IPS-15b (cell line): Measurements from ENCODE around the gene TAF11.

Experiments
- H3K27me3 ChIP-seq: one replicate; pipeline ENCODE4 v1.6.1; 2013; ENCODE audit warnings: low read length; ENCODE audit not compliant: control insufficient read depth, insufficient read depth
- H3K36me3 ChIP-seq: one replicate; pipeline ENCODE4 v1.6.1; 2013; ENCODE audit warnings: low read length; ENCODE audit not compliant: control insufficient read depth, insufficient read depth
- H3K4me1 ChIP-seq: one replicate; pipeline ENCODE4 v1.6.1; 2013; ENCODE audit warnings: mild to moderate bottlenecking, low read length; ENCODE audit not compliant: control insufficient read depth, insufficient read depth
- H3K4me3 ChIP-seq: one replicate; pipeline ENCODE4 v1.5.1; 2013; ENCODE audit warnings: low read depth, low read length
- H3K9ac ChIP-seq: one replicate; pipeline ENCODE4 v1.6.1; 2013; ENCODE audit warnings: low read depth, mild to moderate bottlenecking, low read length
- H3K9me3 ChIP-seq: one replicate; pipeline ENCODE4 v1.6.1; 2013; ENCODE audit warnings: mild to moderate bottlenecking, low read length; ENCODE audit not compliant: control insufficient read depth, insufficient read depth

The TAF11 gene

DNA sequence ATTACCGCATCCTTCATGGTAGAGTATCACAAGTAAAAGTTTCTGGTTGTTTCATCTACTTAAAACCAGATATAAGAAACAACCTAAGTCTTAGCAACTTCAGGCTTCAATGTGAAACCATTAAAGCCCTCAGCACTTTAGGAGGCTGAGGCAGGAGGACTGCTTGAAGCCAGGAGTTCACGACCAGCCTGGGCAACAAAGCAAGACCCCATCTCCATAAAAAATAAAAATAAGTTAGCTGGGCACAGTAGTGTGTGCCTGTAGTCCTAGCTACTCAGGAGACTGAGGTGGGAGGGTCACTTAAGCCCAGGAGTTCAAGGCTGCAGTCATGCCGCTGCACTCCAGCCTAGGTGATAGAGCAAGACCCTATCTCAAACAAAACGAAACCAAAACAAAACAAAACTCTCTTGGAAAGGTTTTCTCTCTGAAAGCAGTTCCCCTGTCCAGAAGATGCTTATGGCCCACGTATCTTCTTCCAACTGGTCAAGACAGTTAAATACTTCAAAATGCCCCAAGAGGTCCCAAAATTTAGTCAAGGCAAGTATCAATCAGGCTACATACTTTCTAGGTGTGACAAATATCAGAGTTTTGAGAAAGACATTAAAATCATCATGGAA, 9.9 kb downstream of the TAF11 start:
- Histone ChIP-seq H3K9me3 (no peaks in the 10 kb centered on the region), H3K27me3 (no peaks in the 10 kb centered on the region), H3K9ac (no peak overlapping the region), H3K4me3 (no peak overlapping the region), H3K36me3 (peaks cover 9% of the 10 kb centered on the region), H3K4me1 (peaks cover 5% of the 10 kb centered on the region)

DNA sequence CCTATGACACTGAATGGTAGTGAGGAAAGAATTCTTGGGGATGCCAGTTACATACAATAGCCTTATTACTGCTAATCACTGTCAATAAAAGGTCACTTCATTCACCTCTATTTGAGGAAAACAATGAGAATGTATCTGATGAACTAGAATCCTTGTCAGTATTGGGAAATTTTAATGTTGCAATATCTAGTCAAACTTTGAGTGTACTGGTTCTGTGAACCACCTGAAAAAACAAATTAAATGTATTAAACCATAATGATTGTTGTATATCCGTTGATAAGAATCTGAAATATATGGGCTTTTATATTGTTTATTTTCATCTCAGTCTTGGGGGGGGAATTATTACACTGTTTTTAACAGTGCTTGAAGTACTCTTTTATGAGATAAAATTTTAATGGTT, 10.6 kb downstream of the TAF11 start:
- no peaks in the 10 kb centered on the region for H3K9me3 ChIP-seq
- peaks cover 9% of the 10 kb centered on the region for H3K36me3 ChIP-seq
- H3K4me3 ChIP-seq: no peak overlapping the region
- no peak overlapping the region for H3K9ac ChIP-seq
- no peaks in the 10 kb centered on the region for H3K27me3 ChIP-seq
- H3K4me1 ChIP-seq: peaks cover 5% of the 10 kb centered on the region

DNA sequence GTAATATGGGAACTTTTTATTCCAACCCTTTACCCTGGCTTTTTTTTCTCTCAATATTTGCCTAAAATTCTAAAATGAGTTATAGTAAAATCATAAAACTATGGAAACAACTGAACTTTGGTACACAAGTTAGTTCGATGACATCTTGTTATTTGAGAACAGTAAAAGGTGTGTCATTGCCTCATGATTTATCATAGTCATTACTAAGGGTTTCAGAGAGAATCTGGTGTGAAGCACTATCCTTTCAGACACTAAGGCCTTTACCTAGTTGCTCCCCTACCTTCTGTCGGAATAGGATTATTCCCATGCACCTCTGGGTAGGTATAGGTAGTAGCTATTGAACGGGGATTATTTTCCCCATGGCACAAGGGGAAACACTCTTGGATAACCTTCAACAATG, 11.4 kb downstream of the TAF11 start:
- Histone ChIP-seq H3K4me3 (no peak overlapping the region), H3K9ac (no peak overlapping the region), H3K27me3 (no peaks in the 10 kb centered on the region), H3K4me1 (peaks cover 5% of the 10 kb centered on the region), H3K9me3 (no peaks in the 10 kb centered on the region), H3K36me3 (peaks cover 16% of the 10 kb centered on the region)

DNA sequence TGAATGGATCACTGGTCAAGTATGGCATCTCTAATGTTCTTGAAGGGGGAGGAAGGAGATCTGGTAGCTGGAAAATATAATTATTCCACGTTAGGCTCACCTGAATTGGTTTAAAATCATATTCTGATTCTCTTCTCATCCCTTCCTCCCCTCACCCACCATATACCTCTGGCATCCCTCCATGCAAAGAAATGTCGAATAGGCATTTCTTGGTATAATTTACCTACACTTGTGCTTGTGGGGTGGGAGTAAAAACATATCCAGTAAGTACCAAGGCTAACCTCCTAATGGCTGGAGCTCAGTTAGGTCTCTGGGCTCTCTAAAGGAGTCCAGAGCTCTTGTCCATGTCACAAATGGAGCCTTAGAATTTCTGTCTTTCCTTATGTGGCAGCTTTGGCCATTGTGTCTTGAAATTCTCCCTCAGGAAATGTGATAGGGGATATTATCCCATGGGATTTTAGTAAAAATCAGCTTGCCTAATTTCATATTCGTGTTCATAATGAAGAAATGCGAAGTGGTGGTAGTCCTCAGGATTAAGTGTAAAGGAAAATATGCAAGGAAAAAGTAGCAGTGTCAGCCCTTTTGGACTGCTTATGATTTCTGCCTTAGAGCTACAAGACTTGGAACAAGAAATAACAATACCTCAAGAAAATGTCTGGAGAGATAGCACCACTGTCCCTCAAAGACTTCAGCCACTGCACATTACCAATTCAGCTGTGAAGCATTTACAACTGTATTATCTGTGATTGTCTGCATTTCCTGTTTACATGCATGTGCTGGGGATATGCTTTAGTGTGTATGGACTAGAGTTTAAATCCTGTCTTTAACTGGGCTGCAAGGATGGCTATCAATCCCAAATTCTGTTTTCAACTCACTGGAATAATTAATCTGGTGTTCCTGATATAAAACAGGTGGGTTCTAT, 12.3 kb downstream of the TAF11 start:
- Histone ChIP-seq H3K27me3 (no peaks in the 10 kb centered on the region), H3K4me1 (peaks cover 5% of the 10 kb centered on the region), H3K36me3 (peaks cover 26% of the 10 kb centered on the region), H3K9ac (no peak overlapping the region), H3K4me3 (no peak overlapping the region), H3K9me3 (no peaks in the 10 kb centered on the region)

DNA sequence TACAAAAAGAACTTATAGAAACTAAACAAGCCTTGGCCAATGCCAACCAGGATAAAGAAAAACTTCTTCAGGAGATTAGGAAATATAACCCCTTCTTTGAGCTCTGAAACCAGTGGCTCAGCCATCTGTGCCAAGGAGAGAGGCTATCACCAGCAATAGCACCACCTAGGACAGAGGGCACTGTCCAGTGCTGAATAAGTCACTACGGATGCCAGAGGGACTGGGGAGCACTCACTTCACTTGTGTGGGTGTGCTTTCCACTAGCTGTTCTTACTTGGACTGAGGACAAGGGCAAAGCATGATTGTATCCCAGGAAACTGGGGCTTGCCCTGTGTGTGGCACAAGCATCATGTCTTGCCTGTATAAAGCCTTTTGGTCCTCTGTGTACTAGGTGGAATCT, 15.5 kb downstream of the TAF11 start:
- Histone ChIP-seq H3K4me3 (no peak overlapping the region), H3K9me3 (no peaks in the 10 kb centered on the region), H3K9ac (no peak overlapping the region), H3K27me3 (no peaks in the 10 kb centered on the region), H3K4me1 (peaks cover 5% of the 10 kb centered on the region), H3K36me3 (peaks cover 29% of the 10 kb centered on the region)

DNA sequence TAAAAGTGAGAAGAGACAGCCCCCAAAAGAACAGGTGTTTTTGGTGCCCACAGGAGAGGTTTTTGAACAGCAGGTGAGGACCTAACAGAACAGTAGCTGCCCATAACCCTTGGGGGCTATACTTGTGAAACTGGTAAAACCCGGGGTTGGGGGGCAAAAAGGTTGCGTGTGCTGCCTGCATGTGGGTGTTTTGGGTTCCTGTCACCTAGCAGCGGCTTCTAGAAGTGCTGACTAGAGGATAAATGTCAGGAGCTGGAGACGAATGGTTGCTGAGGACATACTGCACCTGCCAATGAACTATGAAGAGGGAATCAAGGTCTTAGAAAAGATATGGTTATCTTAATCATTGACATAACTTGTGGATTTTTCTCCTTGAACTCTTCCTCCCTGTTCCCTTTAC, 16.0 kb downstream of the TAF11 start:
- H3K4me3 ChIP-seq: no peak overlapping the region
- peaks cover 29% of the 10 kb centered on the region for H3K36me3 ChIP-seq
- H3K9ac ChIP-seq: no peak overlapping the region
- no peaks in the 10 kb centered on the region for H3K27me3 ChIP-seq
- peaks cover 5% of the 10 kb centered on the region for H3K4me1 ChIP-seq
- no peaks in the 10 kb centered on the region for H3K9me3 ChIP-seq

DNA sequence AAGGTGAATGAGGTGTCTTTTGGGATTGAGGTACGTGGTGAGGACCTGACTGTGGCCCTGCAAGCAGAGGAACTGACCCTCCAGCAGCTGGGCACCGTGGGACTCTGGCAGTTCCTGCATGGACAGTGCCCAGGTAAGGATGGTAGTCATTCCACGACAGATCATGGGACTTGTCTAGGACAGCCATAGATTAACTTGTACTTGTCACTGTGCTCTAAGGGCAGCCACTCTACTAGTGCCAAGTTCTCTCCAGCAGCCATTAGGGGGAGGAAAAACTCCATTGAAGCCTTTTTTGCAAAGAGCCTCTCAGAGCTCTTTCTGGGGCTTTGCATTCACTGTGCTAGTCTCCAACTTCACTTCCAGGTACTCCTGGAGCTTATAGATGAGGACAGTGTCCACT, 20.4 kb downstream of the TAF11 start:
- Histone ChIP-seq H3K4me3 (no peak overlapping the region), H3K4me1 (no peaks in the 10 kb centered on the region), H3K27me3 (no peaks in the 10 kb centered on the region), H3K9me3 (no peaks in the 10 kb centered on the region), H3K36me3 (peaks cover 26% of the 10 kb centered on the region), H3K9ac (no peak overlapping the region)

DNA sequence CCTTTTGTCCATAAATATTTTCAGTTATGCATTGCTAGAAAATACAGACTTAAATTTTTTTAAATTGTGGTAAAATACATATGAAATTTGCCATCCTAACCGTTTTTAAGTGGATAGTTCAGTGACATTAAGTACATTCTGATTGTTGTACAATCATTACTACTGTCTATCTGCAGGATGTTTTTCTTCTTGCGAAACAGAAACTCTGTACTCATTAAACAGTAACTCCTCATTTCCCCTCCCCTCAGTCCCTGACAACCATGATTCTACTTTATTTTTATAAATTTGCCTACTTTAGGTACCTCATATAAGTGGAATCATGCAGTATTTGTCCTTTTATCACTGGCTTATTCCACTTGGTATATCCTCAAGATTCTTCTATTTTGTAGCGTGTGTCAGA, 21.3 kb downstream of the TAF11 start:
- H3K36me3 ChIP-seq: peaks cover 19% of the 10 kb centered on the region
- H3K4me1 ChIP-seq: no peaks in the 10 kb centered on the region
- no peaks in the 10 kb centered on the region for H3K9me3 ChIP-seq
- no peak overlapping the region for H3K9ac ChIP-seq
- H3K4me3 ChIP-seq: no peak overlapping the region
- no peaks in the 10 kb centered on the region for H3K27me3 ChIP-seq

DNA sequence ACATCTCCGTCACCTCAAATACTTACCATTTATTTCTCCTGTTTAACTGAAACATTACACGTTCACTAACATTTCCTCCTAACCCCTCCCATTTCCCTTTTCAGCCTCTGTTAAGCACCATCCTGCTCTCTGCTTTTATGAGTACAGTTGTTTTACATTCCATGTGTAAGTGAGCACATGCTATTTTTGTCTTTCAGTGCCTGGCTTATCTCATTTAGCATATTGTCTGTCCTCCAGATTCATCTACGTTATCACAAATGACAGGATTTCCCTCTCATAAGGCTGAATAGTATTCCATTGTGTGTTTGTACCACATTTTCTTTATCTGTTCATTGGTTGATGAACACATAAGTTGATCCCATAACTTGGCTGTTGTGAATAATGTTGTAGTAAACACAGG, 22.7 kb downstream of the TAF11 start:
- no peaks in the 10 kb centered on the region for H3K4me1 ChIP-seq
- no peak overlapping the region for H3K4me3 ChIP-seq
- no peak overlapping the region for H3K9ac ChIP-seq
- H3K9me3 ChIP-seq: no peaks in the 10 kb centered on the region
- H3K27me3 ChIP-seq: no peaks in the 10 kb centered on the region
- peaks cover 9% of the 10 kb centered on the region for H3K36me3 ChIP-seq

DNA sequence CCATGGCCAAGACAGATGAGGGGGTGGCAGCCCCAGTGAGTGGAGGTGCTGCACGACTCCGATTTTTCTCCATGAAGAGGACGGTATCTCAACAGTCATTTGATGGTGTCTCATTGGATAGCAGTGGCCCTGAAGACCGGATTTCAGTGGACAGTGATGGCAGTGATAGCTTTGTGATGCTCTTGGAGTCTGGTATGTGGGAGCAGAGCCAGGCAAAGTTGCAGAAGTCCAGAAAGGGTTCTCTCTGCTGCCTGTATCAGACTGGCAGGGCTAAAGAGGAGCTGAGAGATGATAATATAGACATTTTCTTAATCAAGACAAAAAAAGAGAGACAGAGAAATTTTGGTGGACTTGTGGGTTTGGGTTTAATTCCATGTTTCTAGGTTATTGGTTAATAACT, 23.8 kb downstream of the TAF11 start:
- H3K9ac ChIP-seq: no peak overlapping the region
- no peaks in the 10 kb centered on the region for H3K27me3 ChIP-seq
- H3K4me1 ChIP-seq: no peaks in the 10 kb centered on the region
- H3K36me3 ChIP-seq: peaks cover 15% of the 10 kb centered on the region
- H3K4me3 ChIP-seq: no peak overlapping the region
- no peaks in the 10 kb centered on the region for H3K9me3 ChIP-seq

DNA sequence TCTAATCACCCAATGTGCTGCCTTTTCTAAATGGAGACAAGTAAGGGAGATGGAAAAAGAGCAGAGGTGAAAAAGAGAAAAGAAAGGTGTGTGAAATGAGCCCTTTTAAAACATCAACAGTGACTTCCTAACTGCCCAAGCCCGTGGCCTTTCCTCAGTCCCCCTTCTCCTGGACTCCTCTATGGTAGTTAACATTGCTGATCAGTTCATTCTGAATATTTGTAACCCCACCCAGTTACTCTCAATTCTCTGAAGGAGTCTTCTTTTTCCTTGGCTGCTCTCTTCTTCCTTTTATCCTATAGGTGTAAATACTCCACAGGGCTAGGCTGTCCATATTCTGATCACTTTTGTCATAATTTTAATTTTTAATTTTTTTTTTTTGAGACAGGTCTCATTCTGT, 27.1 kb downstream of the TAF11 start:
- Histone ChIP-seq H3K27me3 (no peaks in the 10 kb centered on the region), H3K9me3 (no peaks in the 10 kb centered on the region), H3K36me3 (peaks cover 28% of the 10 kb centered on the region), H3K4me1 (no peaks in the 10 kb centered on the region), H3K9ac (no peak overlapping the region), H3K4me3 (no peak overlapping the region)

DNA sequence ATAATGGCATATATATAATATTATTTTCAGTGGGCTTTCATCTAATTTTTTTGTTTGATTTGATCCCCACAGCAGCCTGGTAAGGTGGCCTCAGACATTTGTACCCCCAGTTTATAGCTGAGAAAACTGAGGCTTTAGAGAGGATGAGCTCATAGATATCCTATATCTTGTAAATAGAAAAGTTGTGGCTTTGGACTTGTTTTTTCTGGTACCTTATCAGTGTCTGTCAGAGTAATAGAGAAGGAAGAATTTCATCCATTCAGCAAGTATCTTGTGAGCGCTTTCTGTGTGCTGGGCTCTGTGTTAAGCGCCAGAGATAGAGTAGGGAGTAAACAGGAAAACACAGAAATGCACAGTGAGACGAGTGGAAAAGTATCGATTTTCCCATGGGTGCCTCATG, 27.9 kb downstream of the TAF11 start:
- H3K36me3 ChIP-seq: peaks cover 28% of the 10 kb centered on the region
- H3K4me3 ChIP-seq: no peak overlapping the region
- no peaks in the 10 kb centered on the region for H3K9me3 ChIP-seq
- H3K27me3 ChIP-seq: no peaks in the 10 kb centered on the region
- H3K9ac ChIP-seq: no peak overlapping the region
- H3K4me1 ChIP-seq: no peaks in the 10 kb centered on the region
